ENCODE data around the gene TTC39B.
"Not testable (repeated sequence)": the region's sequence is repeated elsewhere in the genome, so short reads cannot be mapped to it uniquely, and the experiment has no call there.

The TTC39B gene

DNA sequence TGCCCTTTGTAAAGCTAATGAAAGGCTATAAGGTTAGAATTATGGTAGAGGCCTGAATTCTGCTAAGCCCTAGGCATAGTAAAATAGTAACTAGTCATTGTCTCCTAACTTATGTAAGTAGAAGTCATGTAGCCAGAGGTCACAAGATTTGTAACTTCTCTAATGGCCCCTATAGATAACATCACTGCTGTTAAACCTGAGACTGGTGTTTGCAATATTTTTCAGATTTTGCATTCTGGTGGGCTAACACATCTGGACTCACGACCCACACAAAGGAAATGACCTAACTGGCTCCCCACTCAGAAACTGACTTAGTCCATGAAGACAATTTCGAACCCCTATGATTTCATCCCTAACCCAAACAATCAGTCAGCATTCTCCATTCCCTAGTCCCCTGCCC, 37.2 kb upstream of the TTC39B start:
- TF ChIP-seq, protein P1, sequence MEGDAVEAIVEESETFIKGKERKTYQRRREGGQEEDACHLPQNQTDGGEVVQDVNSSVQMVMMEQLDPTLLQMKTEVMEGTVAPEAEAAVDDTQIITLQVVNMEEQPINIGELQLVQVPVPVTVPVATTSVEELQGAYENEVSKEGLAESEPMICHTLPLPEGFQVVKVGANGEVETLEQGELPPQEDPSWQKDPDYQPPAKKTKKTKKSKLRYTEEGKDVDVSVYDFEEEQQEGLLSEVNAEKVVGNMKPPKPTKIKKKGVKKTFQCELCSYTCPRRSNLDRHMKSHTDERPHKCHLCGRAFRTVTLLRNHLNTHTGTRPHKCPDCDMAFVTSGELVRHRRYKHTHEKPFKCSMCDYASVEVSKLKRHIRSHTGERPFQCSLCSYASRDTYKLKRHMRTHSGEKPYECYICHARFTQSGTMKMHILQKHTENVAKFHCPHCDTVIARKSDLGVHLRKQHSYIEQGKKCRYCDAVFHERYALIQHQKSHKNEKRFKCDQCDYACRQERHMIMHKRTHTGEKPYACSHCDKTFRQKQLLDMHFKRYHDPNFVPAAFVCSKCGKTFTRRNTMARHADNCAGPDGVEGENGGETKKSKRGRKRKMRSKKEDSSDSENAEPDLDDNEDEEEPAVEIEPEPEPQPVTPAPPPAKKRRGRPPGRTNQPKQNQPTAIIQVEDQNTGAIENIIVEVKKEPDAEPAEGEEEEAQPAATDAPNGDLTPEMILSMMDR (IDR thresholded peaks at IDR 0.05; ENCODE audit: low read depth, low read length) = no peak

DNA sequence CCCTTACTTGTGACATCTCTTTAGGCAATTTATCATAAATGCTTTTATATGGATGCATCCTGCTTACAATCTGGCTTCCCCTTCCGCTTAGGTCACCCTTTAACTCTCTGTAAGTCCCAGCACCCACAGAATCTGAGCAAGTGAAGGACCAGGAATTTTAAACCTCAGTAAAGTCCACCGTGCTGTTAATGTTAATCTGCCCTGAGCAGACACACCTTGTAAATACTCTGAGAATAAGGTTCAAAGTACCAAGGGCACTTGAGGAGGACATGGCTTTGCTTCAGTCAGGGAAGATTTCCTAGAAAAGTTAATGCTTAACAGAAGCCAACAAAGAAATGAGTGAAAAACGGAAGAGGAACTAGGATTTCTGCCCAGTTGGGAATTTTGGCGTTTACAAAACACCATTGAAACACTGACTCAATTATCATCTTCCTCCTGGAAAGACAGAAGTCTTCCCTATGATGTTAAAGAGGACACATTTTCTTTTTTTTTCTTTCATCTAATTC, 26.4 kb upstream of the TTC39B start:
- H3K4me3 ChIP-seq (ENCODE audit: low read depth, low read length) = no peak overlapping the region
- TF ChIP-seq, protein P1 (IDR thresholded peaks at IDR 0.05; ENCODE audit: low read depth, low read length) = no peak

More for the DNA sequence above, 37.2 kb upstream of the TTC39B start:
- no peak overlapping the region for H3K4me3 ChIP-seq (ENCODE audit: low read depth, low read length)

DNA sequence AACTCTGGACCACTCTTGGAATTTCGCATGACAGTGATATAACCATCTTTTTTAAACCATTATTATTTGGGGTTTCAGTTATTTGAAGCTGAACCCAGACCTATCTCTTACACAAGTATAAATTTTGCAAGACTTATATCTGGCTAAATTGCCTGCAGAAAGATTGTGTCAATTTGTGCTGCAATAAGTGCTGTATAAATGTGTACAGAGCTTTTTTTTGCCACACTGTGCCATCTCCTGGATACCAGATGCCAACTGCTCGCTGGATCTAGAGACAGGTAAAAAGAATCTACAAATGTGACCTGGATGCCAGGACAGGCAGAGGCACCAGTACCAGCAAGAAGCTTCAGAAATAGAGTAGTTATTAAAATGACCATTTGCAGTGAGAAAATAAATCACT, 25.9 kb upstream of the TTC39B start:
- TF ChIP-seq, protein P1 (IDR thresholded peaks at IDR 0.05; ENCODE audit: low read depth, low read length) = no peak
- H3K4me3 ChIP-seq (ENCODE audit: low read depth, low read length) = no peak overlapping the region

DNA sequence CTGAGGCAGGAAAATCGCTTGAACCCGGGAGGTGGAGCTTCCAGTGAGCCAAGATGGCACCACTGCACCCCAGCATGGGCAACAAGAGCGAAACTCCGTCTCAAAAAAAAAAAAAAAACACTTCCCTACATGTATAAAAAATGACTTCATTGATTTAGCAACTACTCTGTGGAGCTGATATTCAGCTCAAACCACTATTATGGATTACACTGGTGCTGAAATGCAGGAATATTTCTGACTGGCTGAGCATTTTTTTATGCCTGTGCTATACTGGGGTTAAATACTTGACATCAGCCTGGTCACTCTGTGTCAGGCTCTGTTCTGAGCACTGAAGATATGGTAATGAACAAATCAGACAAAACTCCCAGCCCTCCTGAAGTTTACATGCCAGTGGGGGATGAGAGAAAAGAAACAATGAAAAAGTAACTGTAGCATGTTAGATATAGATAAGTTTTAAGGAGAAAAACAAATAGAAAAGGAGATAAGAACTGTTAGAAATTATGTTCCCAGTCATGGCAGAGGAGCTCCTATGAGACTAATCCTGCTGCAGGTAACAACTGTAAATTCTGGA, 22.6 kb upstream of the TTC39B start:
- no peak overlapping the region for H3K4me3 ChIP-seq (ENCODE audit: low read depth, low read length)
- TF ChIP-seq, protein P1 (IDR thresholded peaks at IDR 0.05; ENCODE audit: low read depth, low read length) = no peak

DNA sequence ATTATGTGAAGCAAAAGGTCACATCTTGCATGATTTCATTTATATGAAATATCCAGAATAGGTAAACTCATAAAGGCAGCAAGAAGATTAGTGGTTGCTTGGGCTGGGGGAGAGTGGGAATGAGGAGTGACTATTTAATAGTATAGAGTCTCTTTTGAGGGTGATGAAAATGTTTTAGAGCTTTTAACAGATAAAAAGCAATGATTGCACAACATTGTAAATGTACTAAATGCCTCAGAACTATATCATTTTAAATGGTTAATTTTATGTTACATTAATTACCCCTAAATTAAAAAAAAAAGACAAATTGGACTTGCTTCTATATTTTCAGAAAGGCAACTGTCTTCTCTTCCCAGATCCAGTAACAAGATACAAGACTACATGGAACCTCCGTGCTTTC, 21.9 kb upstream of the TTC39B start:
- TF ChIP-seq, protein P1 (IDR thresholded peaks at IDR 0.05; ENCODE audit: low read depth, low read length) = no peak

DNA sequence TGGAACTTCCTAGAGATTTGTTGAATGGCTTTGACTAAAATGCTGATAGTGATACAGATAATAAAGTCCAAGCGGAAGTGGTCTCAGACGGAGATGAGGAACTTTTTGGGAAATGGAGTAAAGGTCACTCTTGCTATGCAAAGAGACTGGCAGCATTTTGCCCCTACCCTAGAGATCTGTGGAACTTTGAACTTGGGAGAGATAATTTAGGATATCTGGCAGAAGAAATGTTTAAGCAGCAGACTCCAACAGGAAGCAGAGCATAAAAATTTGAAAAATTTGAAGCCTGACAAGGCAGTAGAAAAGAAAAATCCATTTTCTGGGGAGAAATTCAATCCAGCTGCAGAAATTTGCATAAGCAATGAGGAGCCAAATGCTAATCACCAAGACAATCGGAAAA, 15.7 kb upstream of the TTC39B start:
- not testable (repeated sequence) for H3K4me3 ChIP-seq (ENCODE audit: low read depth, low read length)

More for the DNA sequence above, 21.9 kb upstream of the TTC39B start:
- H3K4me3 ChIP-seq (ENCODE audit: low read depth, low read length) = no peak overlapping the region

DNA sequence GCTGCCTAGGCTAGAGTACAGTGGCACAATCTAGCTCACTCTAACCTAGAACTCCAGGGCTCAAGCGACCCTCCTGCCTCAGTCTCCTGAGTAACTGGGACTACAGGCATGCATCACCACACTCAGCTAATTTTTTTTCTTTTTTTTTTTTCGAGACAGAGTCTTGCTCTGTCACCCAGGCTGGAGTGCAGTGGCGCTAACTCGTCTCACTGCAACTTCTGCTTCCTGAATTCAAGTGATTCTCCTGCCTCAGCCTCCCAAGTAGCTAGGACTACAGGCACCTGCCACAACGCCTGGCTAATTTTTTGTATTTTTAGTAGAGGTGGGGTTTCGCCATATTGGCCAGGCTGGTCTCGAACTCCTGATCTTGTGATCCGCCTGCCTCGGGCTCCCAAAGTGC, 12.6 kb upstream of the TTC39B start:
- H3K4me3 ChIP-seq (ENCODE audit: low read depth, low read length) = not testable (repeated sequence)

DNA sequence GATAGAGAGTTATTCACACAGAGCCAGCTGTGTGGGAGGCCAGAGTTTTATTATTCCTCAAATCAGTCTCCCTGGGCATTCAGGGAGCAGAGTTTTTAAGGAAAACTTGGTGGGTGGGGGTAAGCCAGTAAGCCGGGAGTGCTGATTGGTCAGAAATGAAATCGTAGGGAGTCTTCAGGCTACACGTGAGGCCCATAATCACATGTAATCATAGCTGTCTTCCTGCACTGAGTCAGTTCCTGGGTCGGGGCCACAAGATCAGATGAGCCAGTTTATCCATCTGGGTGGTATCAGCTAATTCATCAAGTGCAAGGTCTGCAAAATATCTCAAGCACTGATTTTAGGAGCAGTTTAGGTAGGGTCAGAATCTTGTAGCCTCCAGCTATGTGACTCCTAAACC, 10.8 kb upstream of the TTC39B start:
- TF ChIP-seq, protein P1 (IDR thresholded peaks at IDR 0.05; ENCODE audit: low read depth, low read length) = no peak
- no peak overlapping the region for H3K4me3 ChIP-seq (ENCODE audit: low read depth, low read length)

Data from WI38 (cell line).